GM18868 (cell line): ENCODE measurements around the gene ASPHD1.
"Not testable (repeated sequence)": the region's sequence is repeated elsewhere in the genome, so short reads cannot be mapped to it uniquely, and the experiment has no call there.

Source experiments
- ATAC-seq: cut with Tn5 transposase; IDR thresholded peaks from one replicate; pipeline ENCODE4 v1.9.1; 2021; ENCODE audit warnings: mild to moderate bottlenecking, moderate library complexity; ENCODE audit not compliant: unreplicated experiment

The ASPHD1 gene

DNA sequence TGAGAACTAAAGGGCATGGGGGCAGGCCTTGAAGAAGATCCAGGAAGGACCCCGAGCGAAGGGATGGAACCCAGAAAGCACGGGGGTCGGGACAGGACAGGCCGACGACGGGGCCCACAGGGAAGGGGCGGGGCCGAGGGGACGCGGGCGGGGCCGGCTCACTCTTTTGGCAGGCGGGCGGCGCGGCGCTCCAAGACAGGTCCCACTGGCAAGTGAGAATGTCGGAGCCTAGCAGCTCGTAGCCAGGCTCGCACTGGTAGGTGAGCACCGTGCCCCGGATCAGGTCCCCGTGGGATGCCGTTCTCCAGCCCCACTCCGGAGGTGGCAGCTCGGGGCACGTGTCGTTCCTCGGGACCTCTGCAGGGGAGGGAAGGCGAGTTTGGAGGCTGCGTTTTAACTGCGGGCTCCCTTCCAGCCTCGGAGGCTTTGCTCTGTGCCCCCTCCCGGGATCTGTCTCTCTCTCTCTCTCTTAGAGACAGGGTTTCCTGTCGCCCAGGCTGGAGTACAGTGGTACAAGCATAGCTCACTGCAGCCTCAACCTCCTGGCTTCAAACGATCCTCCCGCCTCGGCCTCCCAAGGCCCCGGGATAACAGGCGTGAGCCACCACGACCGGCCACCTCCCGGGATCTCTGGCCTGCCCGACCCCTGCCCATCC is 23.6 kb upstream of the ASPHD1 start:
- ATAC-seq: no peak

GRCh38 chr16:29877266-29877961 is 22.9 kb upstream of the ASPHD1 start:
- no peak for ATAC-seq

GRCh38 chr16:29878172-29878571 is 22.1 kb upstream of the ASPHD1 start:
- no peak for ATAC-seq

- ATAC-seq: no peak
Observed at GRCh38 chr16:29881050-29881449, 19.2 kb upstream of the ASPHD1 start.

DNA sequence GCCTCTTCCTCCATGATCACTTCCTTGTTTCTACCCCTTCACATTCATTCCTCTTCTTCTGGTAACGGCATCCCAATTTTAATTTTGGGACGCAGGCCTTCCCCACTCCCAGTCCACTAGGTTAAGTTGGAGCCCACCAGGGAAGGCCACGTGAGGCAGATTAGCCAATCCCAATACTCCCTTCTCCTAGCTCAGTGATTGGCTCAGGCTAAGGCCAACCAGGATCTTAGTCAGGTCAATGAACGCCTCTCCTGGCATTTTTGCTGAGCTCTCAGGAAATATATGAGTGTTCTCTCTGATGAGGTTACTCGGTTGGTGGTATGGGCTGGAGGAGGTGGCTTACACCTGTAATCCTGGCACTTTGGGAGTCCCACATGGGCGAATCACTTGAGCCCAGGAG is 16.3 kb upstream of the ASPHD1 start:
- no peak for ATAC-seq

- not testable (repeated sequence) for ATAC-seq
Observed at GRCh38 chr16:29889372-29889771, 10.9 kb upstream of the ASPHD1 start.

DNA sequence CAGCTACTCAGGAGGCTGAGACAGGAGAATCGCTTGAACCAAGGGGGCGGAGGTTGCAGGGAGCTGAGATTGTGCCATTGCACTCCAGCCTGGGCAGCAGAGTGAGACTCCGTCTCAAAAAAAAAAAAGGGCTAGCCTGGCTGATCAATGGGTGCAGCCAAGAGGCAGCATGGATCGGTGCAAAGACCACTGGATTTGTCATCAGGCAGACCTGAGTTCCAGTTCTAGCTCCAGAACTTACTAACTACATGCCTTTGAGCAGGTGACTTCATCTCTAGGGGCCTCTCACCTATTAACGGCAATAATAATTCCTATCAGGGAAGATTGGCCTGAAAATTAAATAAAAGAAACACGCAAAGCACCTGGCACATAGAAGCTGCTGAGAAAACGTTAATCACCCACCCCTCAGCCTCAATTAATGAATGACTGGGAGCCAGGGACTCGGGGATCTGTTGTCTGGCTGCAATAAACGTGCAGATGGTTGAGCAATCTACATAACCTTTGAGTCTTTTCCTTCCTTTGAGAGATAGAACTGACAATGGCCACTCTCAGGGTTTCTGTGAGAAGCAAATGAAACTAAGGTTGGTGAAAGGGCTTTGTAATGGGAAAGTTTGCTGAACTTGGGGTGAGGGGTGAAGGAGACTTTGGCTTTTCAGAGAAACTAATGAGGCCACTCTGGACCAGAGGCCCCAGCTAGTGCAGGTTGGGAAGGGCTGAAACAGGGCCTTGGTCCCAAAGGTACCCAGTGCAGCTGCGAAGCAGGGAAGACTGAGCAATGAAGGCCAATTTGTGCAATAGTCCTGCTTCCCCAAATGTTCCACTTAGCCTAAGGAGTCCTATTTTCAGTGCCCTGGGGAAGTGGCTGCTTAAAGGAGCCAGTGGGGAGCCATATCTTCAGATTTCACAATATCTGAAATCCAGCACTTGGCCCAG is 8.5 kb upstream of the ASPHD1 start:
- ATAC-seq: no peak

- no peak for ATAC-seq
Observed at GRCh38 chr16:29892458-29892813, 7.9 kb upstream of the ASPHD1 start.

DNA sequence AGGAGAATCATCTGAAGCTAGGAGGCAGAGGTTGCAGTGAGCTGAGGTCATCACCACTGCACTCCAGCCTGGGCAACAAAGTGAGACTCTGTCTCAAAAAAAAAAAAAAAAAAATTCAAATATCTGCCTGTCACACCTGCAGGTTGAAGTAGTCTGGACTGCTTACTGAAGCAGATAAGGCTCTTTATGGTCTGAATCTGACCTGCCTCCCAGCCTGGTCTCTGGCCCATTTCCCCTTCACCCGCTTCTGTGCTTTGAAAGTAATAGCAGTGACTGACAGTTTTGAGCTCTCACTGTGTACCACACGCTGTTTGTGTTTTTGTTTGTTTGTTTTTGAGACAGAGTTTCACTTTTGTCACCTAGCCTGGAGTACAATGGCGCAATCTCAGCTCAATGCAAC is 6.7 kb upstream of the ASPHD1 start:
- ATAC-seq: no peak

DNA sequence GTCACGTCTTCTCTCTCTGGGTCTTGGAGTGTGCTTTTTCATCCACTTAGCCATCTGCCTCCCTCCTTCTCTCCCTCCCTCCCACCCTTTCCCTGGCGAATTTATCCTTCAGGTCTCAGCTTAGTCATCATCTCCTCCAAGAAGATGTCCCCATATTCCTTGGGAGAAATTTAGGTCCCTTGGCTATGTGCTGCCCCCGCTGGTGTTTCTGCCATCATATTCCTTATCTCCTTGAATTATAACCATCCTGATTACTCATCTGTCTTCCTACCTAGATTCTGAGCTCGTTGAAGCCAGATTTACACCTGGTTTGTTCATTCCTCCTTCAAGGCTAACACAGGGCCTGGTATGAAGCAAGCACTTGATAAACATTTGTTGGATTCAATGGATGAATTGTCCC is 5.9 kb upstream of the ASPHD1 start:
- no peak for ATAC-seq

DNA sequence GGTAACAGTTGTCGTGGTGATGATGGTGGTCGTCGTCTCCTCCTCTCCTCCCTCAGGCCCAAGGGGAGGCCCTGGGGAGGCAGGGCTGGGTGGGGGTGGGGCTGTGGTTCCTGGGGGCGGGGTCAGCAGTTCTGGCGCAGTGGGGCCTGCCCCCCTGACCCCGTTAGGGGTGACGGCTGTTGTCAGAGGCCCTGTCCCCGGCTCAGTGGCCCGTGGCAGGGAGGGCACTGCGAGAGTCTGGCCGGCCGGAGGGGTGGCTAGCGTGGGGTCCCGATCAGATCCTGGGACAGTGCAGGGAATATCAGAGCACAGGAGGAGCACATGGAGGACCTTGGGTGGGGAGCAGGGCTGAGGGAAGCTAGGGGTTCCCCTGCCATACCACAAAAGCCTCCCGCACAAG is 3.4 kb upstream of the ASPHD1 start:
- ATAC-seq: no peak

- ATAC-seq: no peak
Observed at GRCh38 chr16:29897333-29897732, 3.0 kb upstream of the ASPHD1 start.

- ATAC-seq: no peak
Observed at GRCh38 chr16:29898135-29898803, 2.0 kb upstream of the ASPHD1 start.

GRCh38 chr16:29898804-29899515 is 1.3 kb upstream of the ASPHD1 start:
- ATAC-seq: no peak

DNA sequence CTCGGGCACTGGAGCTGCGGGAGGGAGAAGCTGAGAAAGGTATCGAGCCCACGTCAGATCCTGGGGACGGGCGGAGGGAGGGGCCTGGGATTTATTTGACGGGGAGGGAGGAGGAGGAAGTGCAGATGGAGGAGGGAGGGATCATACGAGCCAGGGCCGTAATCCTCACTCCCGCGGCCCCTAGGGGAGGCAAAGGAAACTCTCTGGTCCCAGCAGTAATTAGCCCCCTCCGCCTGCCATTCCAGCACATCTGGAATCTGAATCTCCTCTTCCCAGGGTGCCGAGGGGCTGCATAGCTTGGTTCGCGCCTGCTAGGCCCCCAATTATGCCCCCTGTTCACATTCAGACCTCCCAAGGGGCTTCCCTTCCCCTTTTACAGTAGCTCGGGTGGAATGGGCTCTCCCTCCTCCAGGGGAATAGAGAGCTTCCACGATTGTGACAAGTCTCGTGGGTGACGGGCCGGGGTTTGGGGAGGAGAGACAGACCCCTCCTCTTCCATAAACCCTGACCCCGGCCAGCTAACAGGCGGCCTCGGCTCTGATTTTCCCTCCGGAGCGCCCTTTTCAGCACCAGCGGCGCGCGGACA is 679 bp upstream of the ASPHD1 start, which contains the start of gene SEZ6L2:
TSS of gene SEZ6L2 (minus strand) at position 35 of the 586 bp plus-strand sequence. CDS start 531 bp downstream, outside the sequence.
- ATAC-seq: no peak

DNA sequence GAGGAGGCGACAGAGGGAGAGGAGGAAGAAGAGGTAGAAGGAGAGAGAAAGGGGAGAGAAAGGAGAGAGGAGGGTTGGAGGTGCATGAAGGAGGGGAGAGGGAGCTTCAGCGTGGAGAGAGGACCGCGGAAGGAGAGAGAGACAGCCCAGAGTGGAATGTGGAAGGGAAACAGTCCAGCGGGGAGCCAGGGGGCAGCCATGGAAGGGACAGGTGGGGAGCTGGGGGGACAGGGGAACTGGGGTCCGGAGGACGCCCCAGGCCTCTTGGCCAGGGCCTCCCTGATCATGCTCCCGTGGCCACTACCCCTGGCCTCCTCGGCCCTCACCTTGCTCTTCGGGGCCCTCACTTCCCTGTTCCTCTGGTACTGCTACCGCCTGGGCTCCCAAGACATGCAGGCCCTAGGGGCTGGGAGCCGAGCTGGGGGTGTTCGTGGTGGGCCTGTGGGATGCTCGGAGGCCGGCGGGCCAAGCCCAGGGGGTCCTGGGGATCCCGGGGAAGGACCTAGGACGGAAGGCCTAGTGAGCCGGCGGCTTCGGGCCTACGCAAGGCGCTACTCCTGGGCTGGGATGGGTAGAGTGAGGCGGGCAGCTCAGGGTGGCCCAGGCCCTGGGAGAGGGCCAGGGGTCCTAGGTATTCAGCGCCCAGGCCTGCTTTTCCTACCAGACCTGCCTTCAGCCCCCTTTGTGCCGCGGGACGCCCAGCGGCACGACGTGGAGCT is 759 bp downstream of the ASPHD1 start:
- ATAC-seq: no peak

DNA sequence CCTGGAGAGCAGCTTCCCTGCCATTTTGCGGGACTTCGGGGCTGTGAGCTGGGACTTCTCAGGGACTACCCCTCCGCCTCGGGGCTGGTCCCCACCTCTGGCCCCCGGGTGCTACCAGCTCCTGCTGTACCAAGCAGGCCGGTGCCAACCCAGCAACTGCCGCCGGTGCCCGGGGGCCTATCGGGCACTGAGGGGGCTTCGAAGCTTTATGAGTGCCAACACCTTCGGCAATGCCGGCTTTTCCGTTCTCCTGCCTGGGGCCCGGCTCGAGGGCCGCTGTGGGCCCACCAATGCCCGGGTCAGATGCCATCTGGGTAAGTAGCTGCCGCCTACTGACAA is 1.3 kb downstream of the ASPHD1 start:
- ATAC-seq: no peak

DNA sequence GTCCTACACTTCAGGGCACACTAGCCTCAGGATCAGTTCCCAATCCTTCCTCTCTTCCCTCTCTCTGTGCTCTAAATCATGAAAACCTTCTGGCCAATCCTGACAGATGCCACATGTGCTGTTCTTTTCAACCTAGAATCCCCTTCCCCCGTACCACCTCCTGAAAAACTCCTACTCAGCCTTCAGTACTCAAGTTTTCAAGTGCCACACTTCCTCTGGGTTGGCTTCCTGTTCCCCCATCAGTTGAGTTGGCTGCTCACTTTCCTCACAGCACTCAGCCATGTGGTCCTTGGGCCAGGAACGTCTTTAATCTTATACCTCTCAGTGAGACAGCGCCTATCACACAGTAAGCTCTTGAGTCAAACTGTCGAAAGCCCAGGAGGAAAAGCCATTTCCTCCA is 3.3 kb downstream of the ASPHD1 start:
- ATAC-seq: no peak

- ATAC-seq: no peak
Observed at GRCh38 chr16:29904947-29905346, 4.7 kb downstream of the ASPHD1 start.

DNA sequence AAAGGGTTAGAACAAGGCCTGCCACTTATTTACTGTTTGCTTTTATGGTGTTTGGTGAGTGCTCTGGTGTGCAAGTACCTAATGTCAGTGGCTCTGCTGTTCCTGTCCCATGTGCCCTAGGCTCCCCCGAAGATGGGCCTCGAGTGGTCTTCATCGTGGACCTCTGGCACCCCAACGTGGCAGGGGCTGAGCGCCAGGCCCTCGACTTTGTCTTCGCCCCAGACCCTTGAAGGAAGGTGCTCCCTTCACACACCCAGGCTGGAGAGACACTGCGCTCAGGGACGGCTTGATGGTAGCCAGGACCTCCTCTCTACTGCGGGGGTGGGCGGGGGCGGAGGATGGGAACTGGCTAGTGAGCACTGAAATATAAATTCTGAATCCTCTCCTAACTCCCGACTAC is 5.4 kb downstream of the ASPHD1 start:
- no peak for ATAC-seq
